K562 (cell line): ENCODE measurements around the gene LOXL3. TPM values are rescaled to one million over a fixed set of nuclear protein-coding genes. Genes with fewer than 3 reads are reported as not detected.

ENCODE experiments used
- ARNT ChIP-seq, 2 experiments: fragments of 450-650 bp; IDR thresholded peaks; 2 replicates each; pipeline ENCODE4 v1.6.1; 2016; ENCODE audit warnings: mild to moderate bottlenecking in 1 of 2
- MGA ChIP-seq: fragments of 450-650 bp; IDR thresholded peaks from 2 replicates; pipeline ENCODE4 v1.6.1; 2016; ENCODE audit warnings: mild to moderate bottlenecking, moderate library complexity
- MLLT1 ChIP-seq, 2 experiments: fragments of 450-650 bp; IDR thresholded peaks; 2 replicates each; pipeline ENCODE4 v1.6.1; 2016
- NEUROD1 ChIP-seq: fragments of 150-350 bp; IDR thresholded peaks from 2 replicates; pipeline ENCODE4 v1.6.1; 2014; ENCODE audit warnings: borderline replicate concordance, low read length, low read depth; ENCODE audit not compliant: partially characterized antibody
- NONO ChIP-seq, 2 experiments: fragments of 200-400 bp in 1 of 2; fragments of 450-650 bp in 1 of 2; formaldehyde crosslinking in 1 of 2; IDR thresholded peaks; 2 replicates each; pipeline ENCODE4 v1.6.1; 2017; ENCODE audit warnings: low read depth in 2 of 2, mild to moderate bottlenecking in 2 of 2, moderate library complexity in 2 of 2, low read length in 1 of 2
- NR2C2 ChIP-seq, 2 experiments: fragments of 200-800 bp in 1 of 2; sonication (Bioruptor generic) in 1 of 2; sonication (generic) in 1 of 2; formaldehyde crosslinking in 1 of 2; IDR thresholded peaks; 2 replicates each; pipeline versions ENCODE4 v1.6.1 to v1.8.0; 2016 to 2022; ENCODE audit warnings: mild to moderate bottlenecking in 1 of 2, missing compliant biosample characterization in 1 of 2, missing genetic modification characterization in 1 of 2, missing genetic modification reagents in 1 of 2
- POLR2AphosphoS5 ChIP-seq: IDR thresholded peaks from 2 replicates; pipeline ENCODE4 v1.6.1; 2011; ENCODE audit warnings: mild to moderate bottlenecking, low read depth, low read length, moderate library complexity; ENCODE audit not compliant: control insufficient read depth, insufficient read depth
- STAT5A ChIP-seq: IDR thresholded peaks from 2 replicates; pipeline ENCODE4 v1.6.1; 2012; ENCODE audit warnings: low read length, inconsistent platforms, borderline replicate concordance
- TCF3 ChIP-seq: sonication (generic); formaldehyde crosslinking; IDR thresholded peaks from 2 replicates; pipeline ENCODE4 v1.4.0; 2020; ENCODE audit warnings: mild to moderate bottlenecking, missing genetic modification reagents
- ZNF280A ChIP-seq: fragments of 450-650 bp; IDR thresholded peaks from 2 replicates; pipeline ENCODE4 v1.6.1; 2018; ENCODE audit warnings: mild to moderate bottlenecking, low read depth; ENCODE audit not compliant: partially characterized antibody
- polyA plus RNA-seq, 8 experiments: library from polyadenylated mRNA; depleted of rRNA in 4 of 8; stranded (reverse) in 5 of 8; unstranded in 3 of 8; fragments of >200 nt; fragmentation: Nextera tagmentation in 2 of 8; fragmentation: Illumina TruSeq in 1 of 8; extraction: Ambion mirVana in 2 of 8; extraction: Trizol in 1 of 8; gene quantifications; 2 replicates each; pipeline versions ENCODE4 v1.2.1 to v1.2.3, GENCODE V29; 2011 to 2014; ENCODE audit warnings: inconsistent platforms in 1 of 8, missing spikeins in 1 of 8
- total RNA-seq, 7 experiments: library from RNA; depleted of rRNA in 6 of 7; stranded (reverse); fragments of >200 nt in 6 of 7; fragmentation: Illumina TruSeq in 2 of 7; extraction: Trizol in 2 of 7; gene quantifications; 2 replicates each; pipeline versions ENCODE4 v1.2.1 to v1.2.3, GENCODE V29; 2011 to 2021; ENCODE audit warnings: low replicate concordance in 1 of 7

The LOXL3 gene
- total and polyA plus RNA-seq, 9 of the 15 experiments (the other 6 are each of a cell fraction or from before 2014, with no cell fraction given), result 0.22 to 0.99 (median 0.31) TPM

GRCh38 chr2:74530239-74531187, 23.2 kb downstream of the LOXL3 start (continued):
- peak; percentile 96 for TF ChIP-seq MGA
- peak; percentile 87; the same call in 1 of the 2 replicates for TF ChIP-seq POLR2AphosphoS5
- TF ChIP-seq NEUROD1, result peak; percentile 47
- 0 out of 4 replicates have a peak, but pooled peaks of 1 of the 2 experiments have one; percentile 14 for TF ChIP-seq MLLT1 (IDR thresholded peaks at IDR 0.05)
- peak; percentile 61 for TF ChIP-seq NR2C2 (CRISPR knock-in tag; IDR thresholded peaks at IDR 0.05)
- TF ChIP-seq NR2C2 (tag; IDR thresholded peaks at IDR 0.05), result no peak; the same call in 1 of the 2 replicates
- peak in 1 of 2 experiments; percentile 65; a peak in 1 of 4 replicates for TF ChIP-seq ARNT (IDR thresholded peaks at IDR 0.05)
- no peak for TF ChIP-seq NONO (IDR thresholded peaks at IDR 0.05; ENCODE audit: low read depth in 2 of 2, low read length in 1 of 2)
- TF ChIP-seq ZNF280A, result no peak
- TF ChIP-seq STAT5A, result peak; percentile 79; the same call in 1 of the 2 replicates
- TF ChIP-seq TCF3, result peak; percentile 90
